ENCODE results near the gene C14orf180.

DNA sequence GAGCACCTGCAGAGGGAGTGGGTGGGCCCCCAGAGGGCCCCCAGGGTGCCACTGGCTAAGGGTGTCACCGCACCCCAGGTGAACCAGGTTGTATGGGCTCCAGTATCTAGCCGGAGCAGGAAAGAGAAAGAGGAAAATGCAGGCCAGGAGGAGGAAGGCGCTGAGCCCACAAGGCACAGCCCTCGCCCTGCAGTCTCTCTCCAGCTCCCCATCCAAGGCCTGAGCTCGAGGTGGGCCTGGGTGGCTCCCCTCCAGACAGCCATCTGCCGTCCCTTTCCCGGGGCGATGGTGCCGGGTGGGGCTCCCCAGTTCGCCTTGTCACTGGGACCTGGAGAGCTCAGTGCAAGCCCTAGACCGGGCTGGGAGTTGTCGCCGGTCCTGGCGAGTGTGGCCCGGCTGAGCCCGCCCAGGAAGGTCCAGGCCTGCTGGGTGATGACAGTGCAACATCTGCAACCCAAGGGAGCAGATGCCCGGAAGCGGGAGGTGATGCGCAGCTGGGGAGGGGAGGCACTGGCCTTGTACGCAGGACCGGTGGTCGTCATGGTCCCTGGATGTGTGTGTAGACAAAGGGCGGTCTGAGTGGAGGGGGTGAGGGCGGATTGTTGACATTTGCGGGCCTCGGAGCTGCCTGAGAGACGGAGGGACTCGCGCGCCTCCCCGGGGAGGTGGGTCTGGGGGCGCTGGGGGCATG, 24.3 kb downstream of the C14orf180 start:
- TF ChIP-seq, protein P1, sequence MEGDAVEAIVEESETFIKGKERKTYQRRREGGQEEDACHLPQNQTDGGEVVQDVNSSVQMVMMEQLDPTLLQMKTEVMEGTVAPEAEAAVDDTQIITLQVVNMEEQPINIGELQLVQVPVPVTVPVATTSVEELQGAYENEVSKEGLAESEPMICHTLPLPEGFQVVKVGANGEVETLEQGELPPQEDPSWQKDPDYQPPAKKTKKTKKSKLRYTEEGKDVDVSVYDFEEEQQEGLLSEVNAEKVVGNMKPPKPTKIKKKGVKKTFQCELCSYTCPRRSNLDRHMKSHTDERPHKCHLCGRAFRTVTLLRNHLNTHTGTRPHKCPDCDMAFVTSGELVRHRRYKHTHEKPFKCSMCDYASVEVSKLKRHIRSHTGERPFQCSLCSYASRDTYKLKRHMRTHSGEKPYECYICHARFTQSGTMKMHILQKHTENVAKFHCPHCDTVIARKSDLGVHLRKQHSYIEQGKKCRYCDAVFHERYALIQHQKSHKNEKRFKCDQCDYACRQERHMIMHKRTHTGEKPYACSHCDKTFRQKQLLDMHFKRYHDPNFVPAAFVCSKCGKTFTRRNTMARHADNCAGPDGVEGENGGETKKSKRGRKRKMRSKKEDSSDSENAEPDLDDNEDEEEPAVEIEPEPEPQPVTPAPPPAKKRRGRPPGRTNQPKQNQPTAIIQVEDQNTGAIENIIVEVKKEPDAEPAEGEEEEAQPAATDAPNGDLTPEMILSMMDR (IDR thresholded peaks at IDR 0.05) = no peak
- TF ChIP-seq POLR2A (IDR thresholded peaks at IDR 0.05) = no peak

Measured in right lobe of liver (tissue), 4 donors.